GM18909 (cell line): ENCODE measurements around the gene HIVEP2.

ENCODE experiments used
- ATAC-seq: cut with Tn5 transposase; IDR thresholded peaks from one replicate; pipeline ENCODE4 v1.9.1; 2021; ENCODE audit warnings: mild to moderate bottlenecking; ENCODE audit not compliant: unreplicated experiment, poor library complexity

The HIVEP2 gene

DNA sequence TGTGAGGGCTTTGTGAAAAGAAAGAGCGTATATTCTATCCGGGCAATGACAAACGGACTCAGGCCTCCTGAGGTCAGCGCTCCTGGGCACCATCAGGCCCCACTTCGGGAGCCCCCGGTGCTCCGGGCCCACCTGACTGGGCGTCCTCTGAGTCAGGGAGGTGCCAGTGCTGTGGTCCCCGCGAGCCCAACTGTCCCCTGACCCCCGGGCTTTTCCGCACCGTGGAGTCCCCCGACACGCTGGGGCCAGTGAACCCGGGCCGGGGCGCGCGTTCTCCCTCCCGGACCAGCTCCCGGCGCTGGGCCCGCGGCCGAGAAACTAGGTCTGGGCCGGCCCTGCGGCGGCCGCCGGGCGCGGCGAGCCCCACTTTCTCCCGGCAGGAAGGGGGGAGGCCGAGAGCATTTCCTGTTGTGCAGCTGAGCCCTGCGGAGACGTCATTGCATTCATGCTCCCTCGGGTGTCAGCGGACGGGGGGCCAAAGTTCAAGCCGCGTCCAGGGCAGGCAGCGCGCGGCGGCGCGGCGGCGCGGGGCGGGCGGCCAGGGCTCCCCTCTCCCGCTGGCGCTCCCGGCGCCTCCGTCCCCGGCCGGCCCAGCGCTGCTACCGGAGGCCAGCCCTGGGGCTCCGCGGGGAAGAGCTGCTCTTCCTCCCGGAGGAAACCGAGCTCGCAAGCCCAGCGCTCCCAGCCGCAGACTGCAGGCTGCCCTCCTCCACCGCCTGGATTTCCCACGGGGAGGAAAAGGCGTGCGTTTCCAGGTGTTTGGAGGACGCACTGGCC, 18.3 kb downstream of the HIVEP2 start:
- ATAC-seq = peak; percentile 96

- ATAC-seq = no peak
These were observed 18.8 kb downstream of the HIVEP2 start for GRCh38 chr6:142926177-142926493.

DNA sequence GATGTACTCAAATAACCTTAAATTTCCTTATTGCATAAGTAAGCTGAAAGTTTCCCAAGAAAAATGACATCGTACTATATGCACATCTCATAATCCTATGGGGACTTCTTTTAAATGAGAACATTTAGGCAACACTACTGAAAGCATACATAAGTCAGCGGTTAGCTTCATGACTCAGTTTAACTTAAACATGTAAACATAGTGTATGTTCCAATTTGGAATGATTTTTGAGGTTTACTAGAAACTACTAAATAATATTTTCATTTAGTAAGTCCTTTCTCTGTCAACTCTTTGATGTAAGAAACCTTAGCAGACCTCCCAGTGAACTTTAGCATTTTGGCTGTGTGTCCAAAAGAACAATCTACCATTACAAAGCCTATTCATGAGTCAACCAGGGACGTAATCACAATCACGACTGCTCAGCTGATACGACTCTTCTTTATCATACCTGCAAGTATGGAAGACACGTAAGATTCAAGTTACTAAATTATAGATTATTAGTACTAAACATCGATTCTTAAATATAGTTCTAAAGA, 19.3 kb downstream of the HIVEP2 start:
- no peak for ATAC-seq

GRCh38 chr6:142918339-142919042, 26.5 kb downstream of the HIVEP2 start:
- no peak for ATAC-seq

- ATAC-seq = no peak
These were observed 28.1 kb downstream of the HIVEP2 start for GRCh38 chr6:142916881-142917280.

DNA sequence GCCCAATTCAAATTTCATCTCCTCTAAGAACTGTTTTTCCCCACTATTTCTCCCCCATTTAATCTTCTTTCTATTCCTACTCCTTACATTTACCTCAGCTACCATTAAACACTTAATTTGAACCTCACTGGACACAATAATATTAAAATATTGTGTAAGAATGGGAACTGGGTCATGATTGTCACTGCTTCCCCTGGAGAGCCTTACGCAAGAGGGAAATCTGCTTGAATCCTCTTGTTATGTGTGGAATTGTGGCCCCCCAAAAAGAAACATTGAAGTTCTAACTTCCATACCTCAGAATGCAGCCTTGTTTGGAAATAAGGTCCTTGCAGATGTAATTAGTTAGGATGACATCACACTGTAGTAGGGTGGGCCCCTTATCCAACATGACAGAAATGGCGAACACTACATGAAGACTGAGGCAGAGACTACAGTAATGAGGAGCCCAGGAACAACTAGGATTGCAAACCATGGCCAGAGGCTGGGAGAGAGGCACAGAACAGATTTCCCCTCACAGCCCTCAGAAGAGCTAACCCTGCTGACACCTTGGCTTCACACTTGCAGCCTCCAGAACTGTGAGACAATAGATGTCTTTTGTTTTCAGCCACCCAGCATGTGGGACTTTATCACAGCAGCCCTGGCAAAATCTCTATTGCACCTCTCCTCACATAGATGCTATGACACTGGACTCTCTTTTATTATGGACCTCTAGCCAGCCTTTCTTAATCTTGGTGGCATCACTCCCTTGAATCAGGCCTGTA, 29.9 kb downstream of the HIVEP2 start:
- no peak for ATAC-seq

DNA sequence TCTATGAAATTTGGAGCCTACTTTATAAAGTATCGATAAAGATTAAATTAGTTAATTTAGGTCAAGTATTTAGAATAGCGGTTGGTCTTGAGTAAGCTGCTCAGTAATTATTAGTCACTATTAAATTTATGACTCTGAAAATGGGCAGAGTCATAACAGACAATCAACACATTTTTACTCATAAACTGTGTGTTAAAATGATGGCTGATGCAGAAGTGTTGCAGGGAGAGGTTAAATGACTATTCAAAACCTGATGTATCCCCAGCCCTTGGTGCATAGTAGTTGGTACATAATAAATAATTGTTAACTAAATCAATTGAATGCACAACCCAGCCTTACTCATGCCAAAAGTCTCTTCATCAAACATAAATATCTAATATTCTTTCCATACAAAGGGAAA, 30.6 kb downstream of the HIVEP2 start:
- no peak for ATAC-seq

DNA sequence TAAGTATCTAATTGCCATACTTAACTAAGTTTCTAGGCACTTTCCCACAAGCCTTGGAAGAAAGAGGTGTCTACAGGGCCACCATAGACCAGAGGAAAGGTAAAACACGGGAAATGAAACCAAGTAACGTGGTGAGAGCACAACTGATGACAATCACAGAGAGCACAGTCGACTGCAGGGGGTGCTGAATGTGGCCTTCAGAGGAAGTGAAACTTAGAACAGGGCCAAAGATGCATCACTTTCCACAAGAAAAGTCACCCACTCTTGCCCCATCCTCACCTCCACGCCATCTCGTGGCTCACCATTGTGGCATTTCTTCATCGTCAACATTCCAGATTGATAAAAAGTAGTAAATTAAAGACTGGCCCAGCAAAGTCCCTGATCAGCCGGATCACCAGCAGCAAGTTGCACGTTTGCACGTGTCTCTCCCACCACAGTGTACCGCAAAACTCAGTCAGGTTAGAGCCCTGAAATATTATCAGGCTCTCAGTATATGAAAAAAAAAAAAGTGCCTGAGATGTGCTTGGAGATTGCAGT, 31.4 kb downstream of the HIVEP2 start:
- peak; percentile 95 for ATAC-seq

DNA sequence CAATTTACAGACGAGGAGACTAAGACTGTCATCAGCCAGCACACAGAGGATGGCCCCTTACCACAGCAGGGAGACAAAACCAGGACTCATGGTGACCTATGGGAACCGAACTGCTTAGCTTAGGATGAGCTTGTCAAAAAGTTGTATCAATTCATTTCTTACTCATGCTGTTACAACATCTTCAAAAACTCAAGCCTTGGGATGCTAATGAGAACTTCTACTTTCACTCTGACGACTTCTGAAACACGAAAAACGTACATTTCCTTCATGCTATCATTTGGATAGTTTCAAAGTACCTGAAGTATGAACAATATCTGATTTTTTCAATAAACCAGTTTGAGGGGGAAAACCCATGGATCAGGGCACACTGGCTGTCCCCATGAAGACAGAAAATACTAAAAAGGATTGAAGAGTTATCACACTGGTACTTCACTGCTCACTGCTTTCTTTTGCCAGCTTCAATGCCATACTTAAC, 31.9 kb downstream of the HIVEP2 start:
- ATAC-seq = peak; percentile 62

- no peak for ATAC-seq
These were observed 32.9 kb downstream of the HIVEP2 start for GRCh38 chr6:142912125-142912524.

GRCh38 chr6:142911430-142911829, 33.5 kb downstream of the HIVEP2 start:
- no peak for ATAC-seq

GRCh38 chr6:142909686-142910085, 35.3 kb downstream of the HIVEP2 start:
- no peak for ATAC-seq

- ATAC-seq = no peak
These were observed 36.7 kb downstream of the HIVEP2 start for GRCh38 chr6:142908235-142908634.

GRCh38 chr6:142907544-142907943, 37.4 kb downstream of the HIVEP2 start:
- peak; percentile 15 for ATAC-seq

DNA sequence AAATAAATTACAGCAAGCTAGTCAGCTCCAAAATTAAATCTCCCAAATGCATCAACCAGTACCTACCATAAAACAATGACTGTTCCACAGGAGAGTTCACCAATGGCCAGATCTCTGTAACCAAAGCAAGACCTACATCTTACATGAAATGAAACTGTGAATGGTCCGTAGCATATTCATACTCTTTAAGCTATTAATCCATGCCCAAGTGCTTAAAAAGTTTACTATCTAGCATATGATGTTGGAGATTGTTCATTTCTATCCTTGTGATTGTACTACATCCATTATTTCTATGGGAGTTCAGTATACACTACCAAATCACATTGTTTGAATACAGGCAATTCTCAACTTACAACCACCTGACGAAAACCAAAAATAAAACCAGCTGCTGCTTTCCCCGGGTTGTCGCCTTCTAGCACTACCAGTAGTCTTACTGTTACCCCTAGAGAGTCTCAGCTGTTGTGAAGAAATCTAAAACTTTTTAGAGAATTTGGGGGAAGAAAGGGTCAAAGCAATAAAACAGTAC, 38.0 kb downstream of the HIVEP2 start:
- peak; percentile 65 for ATAC-seq

GRCh38 chr6:142903812-142904211, 41.2 kb downstream of the HIVEP2 start:
- ATAC-seq = no peak

DNA sequence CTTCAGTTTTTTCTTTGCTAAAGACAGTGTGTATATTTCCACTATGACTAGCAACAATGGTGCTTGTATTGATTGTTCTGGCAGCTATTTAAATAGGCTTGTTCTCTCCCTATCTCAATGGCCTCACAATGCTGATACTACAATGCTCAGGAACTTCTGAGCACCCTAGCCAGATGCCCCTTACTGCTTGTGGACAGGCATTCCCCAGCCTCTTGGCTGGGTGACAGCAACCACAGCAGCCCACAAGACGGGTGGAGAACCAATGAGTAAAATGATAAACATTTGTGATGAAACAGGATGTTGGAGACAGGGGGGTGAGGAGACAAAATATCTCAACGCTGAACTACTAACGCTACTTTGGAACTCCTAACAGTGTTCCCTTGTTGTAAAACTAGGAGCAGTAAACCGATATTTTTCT, 42.3 kb downstream of the HIVEP2 start:
- peak; percentile 87 for ATAC-seq

GRCh38 chr6:142901611-142902010, 43.4 kb downstream of the HIVEP2 start:
- ATAC-seq = no peak

DNA sequence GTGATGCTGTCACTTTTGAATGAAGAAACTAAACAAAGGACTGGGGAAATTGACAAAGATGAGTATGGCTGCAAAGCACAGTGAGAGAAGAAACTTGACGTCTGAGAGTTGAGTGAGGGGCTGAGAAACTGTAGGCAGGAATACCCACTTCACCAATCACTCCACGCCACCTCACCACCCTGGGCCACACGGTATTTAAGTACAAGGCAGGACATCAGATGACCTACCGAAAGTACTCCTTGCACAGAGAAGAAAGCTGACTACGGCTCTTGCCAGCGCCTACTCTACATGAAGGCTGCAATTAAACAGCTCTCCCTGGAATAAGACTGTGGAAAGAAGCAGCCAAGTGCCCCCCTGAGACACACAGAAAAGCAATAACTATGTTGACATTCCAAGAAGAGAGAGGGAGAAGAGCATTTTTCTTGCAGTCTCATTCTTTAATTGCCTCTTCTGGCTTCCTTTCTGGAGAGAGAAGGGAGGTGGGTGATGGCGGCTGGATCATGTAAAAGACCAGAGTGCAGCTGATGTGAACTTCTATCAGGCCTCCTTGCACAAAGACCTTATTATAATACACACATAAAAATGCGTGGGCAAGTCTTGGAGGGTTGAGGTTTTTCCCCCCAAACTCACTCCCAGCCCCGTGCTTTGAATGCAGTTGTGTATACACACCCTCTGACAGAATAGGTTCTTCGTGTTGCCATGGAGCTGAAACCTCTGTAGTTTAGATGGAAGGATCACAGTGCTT, 44.6 kb downstream of the HIVEP2 start:
- no peak for ATAC-seq
